Measurements from ENCODE around the gene ARF3.

DNA sequence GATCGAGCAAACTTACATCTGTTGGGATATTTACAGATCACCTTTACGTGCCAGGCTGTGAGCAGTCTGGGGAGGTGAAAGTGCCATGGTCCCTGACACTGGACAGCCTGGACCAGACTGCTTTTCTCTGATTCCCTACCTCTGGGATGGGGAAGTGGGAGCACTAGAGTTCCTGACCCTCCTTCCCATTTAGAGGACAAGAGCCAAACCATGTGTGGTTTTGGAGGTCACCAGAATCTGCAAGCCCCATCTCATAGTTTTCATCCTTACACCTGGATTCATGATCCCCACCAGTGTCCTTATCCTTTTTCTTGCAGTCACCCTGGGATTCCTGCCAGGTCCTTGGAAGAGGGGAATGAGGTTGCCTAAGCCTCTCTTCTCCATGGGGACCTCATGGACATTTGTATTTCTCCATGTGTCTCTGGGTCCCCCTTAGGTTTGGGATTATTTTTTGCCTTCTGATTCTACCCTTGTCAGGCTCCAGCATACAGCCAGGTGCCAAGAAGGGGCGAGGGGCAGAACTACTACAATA, 15.7 kb upstream of the ARF3 start:
- TF ChIP-seq YY1 (IDR thresholded peaks at IDR 0.05) (no peak), CTCF (IDR thresholded peaks at IDR 0.05; ENCODE audit: low read depth, low read length, missing input control) (no peak), GABPA (IDR thresholded peaks at IDR 0.05 in 1 of 2, conservative IDR thresholded peaks at IDR 0.05 in 1 of 2) (no peak), TAF1 (conservative IDR thresholded peaks at IDR 0.05) (no peak)
